ENCODE results near the gene THADA.

The THADA gene

DNA sequence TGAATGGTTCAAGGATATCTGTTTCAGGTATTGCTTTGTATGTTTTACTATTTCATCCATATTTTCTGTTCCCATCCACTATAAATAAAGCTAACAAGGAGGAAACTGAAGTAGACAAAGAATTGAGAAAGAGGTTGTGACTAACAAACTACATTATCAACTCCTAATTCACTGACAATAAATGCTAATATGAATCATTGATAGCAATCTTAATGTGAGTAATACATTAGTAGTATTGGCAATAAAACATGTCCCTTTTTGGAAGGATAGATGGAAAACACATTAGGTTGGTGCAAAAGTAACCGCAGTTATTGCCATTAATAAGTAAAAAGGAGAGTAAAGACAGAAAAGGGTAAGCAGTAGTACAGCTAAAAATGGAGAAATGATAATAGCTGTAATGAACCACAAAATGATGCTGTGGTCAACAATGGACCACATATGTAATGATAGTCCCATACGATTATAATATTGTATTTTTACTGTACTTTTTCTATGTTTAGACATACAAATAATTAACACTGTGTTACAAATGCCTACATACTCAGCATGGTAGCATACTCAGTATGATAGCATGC lies 104.7 kb downstream of the THADA start:
- DNase-seq = no peak

DNA sequence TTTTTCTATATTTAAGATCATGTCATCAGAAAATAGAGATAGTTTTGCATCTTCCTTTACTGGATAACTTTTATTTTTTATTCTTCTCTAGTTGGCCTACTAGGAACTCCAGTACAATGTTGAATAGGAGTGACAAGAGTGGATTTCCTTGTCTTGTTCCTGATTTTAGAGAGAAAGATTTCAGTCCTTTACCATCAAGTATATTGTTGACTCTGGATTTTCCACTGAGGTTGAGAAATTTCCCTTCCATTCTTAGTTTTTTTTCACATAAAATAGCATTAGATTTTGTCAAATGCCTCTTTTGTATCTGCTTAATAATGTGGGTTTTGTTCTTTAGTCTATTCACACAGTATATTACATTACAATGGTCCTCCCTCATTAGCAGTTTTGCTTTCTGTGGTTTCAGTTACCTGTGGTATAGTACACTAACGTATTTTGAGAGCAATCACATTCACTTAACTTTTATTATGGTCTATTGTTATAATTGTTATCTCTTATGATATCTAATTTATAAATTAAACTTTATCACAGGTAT lies 105.5 kb downstream of the THADA start:
- DNase-seq = no peak

DNA sequence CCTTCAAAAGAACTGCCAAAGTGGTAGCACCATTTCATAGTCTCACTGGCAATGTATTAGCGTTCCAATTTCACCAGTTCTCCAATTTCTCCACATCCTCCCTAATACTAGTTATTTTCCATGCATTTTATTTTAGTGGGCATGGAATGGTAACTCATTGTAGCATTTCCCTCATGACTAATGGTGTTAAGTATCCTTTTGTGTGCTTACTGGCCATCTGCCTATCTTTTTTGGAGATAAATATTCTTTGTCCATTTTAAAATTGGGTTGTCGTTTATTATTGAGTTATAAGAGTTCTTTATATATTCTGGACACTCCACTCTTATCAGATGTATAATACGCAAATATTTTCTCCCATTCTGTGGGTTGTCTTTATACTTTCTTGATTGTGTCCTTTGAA lies 107.1 kb downstream of the THADA start:
- no peak for DNase-seq

DNA sequence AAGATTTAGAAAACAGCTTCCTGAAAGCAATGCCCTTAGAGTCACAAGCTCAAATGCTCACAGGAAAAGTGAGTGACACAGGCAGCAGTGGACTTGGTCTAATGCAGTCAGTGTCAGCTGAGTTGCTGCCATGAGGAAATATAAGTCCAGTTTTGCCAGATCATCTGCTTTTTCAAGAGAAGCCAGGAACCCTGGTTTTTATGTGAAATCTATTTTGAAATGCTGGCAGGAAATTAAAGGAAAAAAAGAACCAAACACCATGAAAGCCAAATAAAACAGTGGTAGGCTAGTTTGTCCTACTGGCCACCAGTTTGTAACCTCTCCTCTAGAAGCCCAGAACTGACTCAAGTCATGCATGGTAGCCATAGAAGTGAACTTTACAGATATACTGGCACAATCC lies 109.2 kb downstream of the THADA start:
- no peak for DNase-seq

DNA sequence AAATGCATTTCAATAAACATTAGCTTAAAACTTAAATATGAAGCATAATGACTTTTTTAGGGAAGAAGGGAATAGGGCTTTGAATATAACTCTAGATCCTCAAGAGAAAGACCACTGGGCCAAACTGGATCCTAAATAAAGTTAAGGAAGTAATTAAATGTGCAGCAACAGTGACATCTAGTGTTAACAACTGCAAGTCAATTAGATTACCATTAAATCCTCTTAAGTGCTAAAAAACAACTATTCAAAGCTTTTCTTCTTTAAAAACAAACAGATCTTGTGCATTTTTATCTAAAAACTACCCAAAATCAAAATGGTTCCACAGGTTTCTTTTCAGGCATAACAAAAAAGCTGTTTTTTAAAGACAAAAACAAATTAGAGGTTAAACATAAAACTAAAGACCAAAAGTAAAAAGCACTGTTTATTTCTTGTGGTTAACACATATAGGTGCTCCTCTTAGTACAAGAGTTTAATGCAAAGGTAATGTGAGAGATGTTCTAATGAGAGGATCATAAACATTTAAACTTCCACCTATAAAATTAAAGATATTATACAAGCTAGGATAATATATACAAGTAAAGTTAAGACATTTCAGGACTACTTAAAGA lies 111.4 kb downstream of the THADA start:
- DNase-seq = peak; percentile 72

DNA sequence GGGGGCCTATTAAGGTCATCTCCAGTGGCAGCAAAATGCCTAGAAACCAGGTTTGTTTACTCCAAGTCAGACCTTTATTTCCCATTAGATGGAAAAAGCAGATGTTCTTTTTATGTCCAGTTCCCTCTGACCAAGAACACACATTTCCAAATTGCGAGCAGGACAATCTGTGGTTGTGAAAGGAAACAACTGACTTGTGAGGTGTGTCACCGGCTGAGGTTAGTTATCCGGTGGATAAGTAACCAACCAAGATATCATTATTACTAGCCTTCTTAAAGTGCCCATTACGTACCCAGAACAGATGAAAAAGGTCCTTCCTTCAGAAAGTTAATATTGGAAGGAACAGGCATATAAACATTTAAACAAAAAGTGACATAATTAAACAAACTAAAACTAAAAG lies 112.9 kb downstream of the THADA start:
- no peak for DNase-seq

DNA sequence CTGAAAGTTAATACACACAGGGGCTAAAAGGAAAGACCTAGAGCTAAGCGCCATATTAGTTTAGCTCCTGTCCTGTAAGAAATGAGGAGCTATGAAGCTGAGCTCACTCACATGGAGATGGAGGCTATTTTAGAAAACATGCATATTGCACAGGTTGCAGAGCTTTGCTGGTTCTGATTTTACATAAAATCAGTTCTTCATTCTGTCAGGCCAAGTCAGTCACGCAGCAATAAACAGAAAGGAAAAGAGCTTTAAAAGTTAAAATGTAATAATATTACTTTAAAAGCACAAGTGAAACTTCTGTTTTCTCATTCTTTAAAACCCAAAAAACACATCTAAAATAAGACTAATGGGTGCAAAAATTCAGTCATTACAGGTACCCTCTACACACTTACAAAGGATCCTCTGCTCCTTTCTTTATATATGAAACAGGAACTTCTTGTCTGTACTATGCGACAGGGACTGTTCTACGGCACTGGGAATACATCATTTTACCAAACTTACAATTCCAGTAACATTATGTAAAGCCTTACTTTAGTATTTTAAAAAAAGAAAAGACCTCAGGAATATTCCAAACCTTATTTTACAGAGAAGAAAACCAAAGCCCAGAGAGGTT lies 113.8 kb downstream of the THADA start:
- DNase-seq = no peak

DNA sequence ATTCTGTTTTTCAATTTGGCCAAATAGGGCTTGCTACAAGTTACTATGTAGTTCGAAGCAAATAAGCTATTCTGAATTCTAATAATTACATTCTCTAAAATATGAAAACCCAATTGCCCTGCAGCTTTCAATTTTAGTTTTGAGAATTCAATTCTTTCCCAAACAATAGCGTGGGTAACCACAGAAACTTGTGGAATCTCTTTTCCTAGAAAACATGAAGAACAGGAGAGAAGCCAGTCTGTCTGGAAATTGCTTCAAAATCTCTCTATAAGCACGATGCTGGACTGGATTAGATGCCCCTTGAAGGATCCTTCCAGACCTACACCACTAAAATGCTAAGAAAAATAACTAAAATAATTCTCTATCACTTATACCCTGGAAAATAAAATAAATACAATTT lies 115.0 kb downstream of the THADA start:
- peak; percentile 33 for DNase-seq

DNA sequence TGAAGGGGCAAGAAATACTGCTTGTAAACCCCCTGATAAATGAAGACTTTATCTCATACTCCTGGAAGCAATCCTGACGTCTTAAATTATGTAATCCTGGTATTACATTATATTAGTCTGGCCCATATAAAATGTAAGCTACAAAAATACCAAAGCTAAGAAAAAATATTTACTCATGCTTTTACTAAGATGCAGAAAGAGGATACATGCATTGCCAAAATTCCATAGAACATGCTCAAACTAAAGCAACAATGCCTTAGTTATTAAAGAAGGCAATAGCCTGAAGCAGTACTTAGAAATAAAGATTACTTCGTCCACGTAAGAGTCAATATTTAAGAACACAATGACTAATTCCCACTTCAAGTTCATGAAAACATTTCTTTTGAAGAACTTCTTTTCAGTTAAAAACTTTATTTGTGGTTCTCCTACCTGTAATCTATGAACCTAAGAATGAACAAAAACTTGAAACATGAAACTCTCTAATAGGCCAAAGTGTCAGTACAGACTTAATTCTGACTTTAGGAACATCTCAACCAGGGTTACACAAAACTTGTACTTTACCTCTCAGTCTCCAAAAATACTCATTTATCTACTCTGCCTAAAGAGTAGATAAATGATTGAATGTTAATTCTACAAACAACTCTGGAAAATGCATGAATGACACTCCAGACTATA lies 117.3 kb downstream of the THADA start:
- peak; percentile 80 for DNase-seq

DNA sequence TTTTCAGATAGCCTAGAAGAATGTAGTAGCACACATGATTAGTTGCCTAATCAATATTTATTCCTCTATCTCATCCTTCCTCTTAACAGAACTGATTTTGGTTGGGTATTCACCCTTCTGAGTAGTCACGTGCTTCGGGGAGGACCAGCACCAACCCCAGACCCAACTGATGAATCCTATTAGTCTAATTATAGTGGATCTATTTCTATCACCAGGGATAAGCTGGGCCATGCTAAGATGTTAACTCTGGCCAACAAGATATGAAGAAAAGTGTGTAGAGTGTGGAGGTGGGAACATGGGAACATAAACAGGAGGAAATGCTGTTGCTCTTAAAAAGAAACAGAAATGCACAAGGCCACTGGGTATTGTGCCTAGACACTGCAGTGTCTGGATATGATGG lies 119.9 kb downstream of the THADA start:
- DNase-seq = no peak

DNA sequence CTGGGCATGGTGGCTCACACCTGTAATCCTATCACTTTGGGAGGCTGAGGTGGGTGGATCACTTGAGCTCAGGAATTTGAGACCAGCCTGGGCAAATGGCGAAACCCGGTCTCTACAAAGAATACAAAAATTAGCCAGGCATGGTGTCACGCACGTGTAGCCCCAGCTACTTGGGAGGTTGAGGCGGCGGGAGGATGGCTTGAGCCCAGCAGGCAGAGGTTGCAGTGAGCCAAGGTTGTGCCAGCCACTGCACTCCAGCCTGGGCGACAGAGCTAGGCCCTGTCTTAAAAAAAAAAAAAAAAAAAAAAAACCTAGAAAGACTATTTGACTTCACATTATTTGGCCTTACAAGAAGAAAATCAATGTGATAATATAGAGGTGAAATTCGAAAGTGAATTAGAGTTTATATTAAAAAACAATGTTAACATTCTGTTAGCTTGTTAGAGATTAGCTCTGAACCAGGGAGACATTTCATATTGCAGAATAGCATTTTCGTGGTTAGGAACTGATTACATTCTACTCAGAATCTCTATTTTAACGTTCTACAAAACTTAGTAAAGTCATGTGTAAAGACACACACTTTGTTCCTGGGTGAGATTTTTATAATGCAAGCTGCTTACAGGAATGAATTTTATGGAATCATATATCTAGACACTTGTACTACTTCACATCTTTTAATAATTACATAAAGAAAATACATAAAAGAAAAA lies 120.5 kb downstream of the THADA start:
- DNase-seq = no peak

DNA sequence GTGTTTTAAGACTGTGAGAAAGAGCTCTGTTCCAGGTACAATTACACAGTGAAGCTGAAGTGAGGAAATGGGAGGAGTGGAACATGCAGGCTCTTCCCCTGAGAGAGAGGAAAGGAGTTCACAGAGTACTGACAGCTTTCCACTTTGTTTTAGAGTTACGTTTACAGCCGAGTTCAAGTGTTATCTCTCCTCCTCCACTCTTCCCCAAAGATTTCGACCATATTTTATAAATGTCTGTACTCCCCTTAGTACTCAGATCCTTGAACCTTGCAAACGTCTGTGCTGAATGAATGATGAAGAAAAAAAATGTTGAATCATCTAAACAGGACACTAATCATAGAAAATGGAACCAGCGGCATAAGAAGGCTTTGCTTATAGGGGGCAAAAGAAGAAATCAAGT lies 121.6 kb downstream of the THADA start:
- no peak for DNase-seq

DNA sequence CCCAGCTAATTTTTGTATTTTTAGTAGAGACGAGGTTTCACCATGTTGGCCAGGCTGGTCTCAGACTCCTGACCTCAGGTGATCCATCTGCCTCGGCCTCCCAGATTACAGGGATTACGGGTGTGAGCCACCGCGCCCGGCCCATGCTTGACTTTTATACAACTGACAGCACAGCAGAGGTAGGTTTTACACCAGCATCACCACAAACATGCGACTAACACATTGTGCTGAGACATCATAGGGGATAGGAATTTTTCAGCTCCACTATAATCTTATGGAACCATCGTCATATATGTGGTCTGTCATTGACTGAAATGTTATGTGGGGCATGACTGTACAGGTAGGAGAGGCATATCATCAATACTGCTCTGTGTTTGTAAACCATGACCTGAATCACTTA lies 122.1 kb downstream of the THADA start:
- no peak for DNase-seq

DNA sequence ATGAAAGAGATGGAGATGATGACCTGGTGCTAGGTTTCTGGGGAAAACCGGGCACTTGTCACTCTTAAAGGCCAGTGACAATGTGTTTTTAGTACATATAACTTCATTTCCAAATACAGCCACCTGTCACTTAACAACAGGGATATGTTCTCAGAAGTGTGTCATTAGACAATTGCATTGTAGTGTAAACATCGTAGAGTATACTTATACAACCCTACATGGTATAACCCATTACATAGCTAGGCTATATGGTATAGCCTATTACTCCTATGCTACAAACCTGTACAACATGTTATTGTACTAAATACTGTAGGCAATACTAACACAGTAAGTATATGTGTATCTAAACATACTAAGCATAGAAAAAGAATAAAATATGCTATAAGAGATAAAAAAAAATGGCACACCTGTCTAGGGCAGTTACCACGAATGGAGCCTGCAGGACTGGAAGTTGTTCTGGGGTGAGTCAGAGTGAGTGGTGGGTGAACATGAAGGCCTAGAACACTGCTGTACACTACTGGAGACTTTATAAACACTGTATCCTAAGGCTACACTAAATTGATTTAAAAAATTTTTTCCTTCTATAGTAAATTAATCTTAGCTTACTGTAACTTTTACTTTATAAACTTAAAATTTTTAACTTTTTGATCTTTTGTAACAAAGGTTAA lies 123.2 kb downstream of the THADA start:
- DNase-seq = no peak

DNA sequence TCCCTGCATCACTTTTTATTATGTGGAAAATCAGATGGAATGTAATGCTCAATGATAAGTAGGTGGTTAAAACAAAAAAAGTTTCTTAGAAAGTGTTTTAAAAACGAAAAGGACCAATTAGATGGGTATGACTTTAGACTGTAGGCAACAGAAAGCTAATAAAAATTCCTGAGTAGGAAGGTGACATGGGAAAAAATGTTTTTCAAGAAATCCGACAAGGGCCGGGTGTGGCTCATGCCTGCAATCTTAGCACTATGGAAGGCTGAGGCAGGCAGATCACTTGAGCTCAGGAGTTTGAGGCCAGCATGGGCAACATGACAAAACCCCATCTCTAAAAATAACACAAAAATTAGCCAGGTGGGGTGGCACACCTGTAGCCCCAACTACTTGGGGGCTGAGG lies 126.1 kb downstream of the THADA start:
- DNase-seq = no peak

DNA sequence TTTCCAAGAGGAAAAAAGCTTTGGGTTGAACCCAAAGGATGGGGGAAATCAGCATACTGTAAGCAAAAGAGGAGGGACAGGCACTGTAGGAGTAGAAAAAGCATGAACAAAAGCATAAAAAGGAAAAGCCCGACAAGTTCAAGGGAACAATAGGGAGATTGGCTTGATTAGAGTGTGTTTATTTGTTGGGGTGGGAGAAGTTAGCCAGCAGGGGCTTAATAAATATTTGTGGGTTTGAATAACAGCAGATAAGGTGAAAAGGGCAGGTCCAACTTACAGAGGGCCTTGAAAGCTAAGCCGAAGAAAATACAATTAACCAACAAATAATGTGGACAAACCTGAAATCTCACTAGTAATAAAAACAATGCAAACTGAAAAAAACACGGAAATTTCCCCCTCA lies 126.7 kb downstream of the THADA start:
- no peak for DNase-seq

DNA sequence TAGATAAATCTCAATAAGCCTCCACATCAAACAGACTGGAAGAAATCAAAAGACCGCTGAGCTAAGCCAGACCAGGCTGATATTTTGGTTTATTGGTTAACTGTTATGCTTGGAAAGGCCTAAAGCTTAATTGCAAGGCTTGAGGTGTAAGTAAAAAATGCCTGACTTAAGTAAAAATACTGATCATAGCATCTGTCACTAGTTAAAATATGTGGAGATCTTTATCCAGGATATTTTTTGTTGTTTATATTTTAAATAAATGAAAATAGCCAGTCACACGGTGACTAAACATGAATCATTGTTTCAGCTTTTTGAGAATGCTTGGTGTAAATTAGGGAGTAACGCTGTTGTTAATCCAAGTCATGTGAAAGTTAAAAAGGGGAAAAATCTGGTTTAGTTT lies 127.9 kb downstream of the THADA start:
- DNase-seq = peak; percentile 76

DNA sequence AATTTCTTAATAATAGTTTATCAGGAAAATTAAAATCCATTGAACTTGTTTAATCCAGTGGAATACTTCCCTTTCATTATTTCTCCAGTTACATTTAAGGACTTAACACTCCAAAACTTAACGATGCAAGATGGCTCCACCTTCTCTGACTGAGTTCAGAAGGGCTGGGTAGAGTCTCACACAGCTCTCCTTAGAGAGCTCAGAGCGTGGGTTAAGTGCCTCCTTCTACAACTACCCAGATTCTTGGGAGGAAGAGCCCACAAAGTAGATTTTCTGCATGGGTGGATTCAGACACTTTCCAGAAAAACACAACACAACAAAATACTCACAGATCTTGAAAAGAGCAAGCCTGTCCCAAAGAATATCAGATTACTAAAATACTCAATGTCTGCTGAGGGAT lies 130.6 kb downstream of the THADA start:
- no peak for DNase-seq

DNA sequence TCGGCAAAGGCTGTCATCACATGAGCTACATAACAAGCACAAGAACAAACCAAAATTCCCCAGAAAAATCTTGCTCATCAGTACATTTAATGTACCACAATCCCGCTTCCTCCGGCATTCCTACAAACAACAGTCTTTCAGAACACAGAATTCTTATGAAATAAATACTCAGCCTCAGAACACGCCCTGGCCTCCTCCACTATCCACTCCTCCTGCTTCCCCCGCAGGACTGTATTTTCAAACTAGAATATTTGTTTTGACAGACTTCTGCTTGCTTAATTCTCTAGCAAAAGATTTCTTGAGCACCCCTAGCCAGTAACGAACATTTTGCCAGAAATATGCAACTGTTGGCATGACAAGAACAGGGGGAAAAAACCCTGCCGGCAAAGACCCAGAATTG lies 131.2 kb downstream of the THADA start:
- DNase-seq = peak; percentile 36

DNA sequence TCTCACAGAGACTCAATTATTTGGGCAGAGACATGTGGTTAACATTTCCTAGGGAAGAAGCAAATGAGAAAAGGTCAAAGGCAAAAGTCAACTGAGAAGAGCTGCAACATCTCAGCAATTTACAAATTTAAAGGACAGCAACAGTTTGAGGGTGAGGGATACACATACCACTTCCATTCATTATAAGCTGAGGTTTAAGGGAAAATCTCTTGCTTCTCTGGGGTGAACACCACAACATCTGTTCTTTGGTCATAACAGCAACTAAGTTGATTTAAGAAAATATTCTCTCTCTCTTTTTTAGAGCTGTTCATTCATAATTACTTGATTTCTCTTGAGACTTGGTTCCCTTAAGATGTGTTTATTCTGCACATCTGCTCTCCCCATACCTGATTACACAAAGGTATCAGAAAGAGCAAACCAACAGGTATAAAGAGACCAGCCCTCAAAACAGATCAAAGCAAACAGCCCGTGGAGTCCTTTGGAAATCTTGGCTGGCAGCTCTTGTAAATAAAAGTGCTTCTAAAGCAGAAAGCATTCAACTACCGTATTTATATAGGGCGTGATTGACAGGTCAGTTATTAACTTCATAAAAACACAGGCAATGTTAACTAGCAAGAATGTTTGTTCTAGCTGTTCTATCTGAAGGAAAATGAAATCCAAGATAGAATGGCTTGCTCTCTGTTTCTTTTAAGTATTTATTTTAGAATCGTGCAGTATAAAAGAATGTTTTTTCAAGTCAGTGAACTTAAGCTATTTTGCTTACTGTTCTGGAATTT lies 132.8 kb downstream of the THADA start:
- peak; percentile 78 for DNase-seq

DNA sequence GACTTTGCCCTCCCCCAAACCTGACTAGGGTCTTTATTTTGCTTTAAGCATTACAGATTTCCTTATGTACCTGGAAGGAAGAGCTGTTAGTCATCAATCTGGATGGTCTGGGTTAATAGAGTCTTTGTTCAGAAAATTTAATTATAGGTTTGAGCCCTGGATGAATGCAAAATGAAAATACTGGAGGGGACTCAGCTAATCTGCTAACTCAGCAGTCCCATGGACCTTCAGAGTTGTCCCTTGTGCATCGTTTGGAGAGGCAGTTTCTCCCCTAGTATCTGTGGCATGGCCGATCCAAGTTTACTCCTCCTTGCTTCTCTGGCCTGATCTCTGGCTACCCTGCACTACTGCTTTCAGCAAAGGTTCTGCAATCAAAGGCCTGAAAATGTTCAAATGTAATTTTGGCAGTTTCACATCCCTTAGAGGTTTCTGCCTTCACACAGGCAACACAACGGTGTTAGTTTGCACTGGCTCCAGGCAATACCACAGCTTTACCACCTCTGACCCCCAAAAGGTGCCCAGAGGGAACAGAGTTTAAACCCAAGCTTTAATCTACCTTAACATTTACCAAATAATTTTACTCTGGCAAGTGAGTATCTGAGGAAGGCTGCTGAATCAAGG lies 134.3 kb downstream of the THADA start:
- DNase-seq = no peak

All from fibroblast of skin of back (primary cell).